HCT116 (cell line): ENCODE data around the gene SCAF4. TPM values are rescaled to one million over a fixed set of nuclear protein-coding genes. Genes with fewer than 3 reads are reported as not detected.

Experiments
- ATAC-seq: fragments of 200-7000 bp; cut with Tn5 transposase; 2 replicates; pipeline ENCODE4 v1.9.1; 2020; ENCODE audit warnings: mild to moderate bottlenecking, moderate library complexity
- BruUV-seq: library from RNA; stranded (reverse); fragments of 400-500 nt; replicated peaks from 2 replicates; lab custom pipeline; 2021; lab: Mats Ljungman, UMichigan
- CTCF ChIA-PET: fragments of 300-600 bp; sonication (Branson Sonifier 250); formaldehyde crosslinking; loops from one replicate; lab custom pipeline; 2021; ENCODE audit warnings: antibody characterized with exemption; lab: Charles Lee
- POLR2A ChIA-PET: fragments of 300-600, 350-600 bp; sonication (Branson Sonifier 250); formaldehyde crosslinking; loops from one replicate; lab custom pipeline; 2021; ENCODE audit warnings: antibody characterized with exemption; lab: Charles Lee
- RAD21 ChIA-PET, 2 experiments: fragments of 300-600 bp; sonication (Branson Sonifier 250); formaldehyde crosslinking; loops; one replicate each; lab custom pipeline; 2023; ENCODE audit warnings: low total read pairs in 2 of 2; ENCODE audit not compliant: uncharacterized antibody in 2 of 2, unreplicated experiment in 2 of 2, low non-redundant PET in 1 of 2; lab: Charles Lee
- DNase-seq: peaks from one replicate; pipeline ENCODE4 v3.0.0-alpha.2; 2010; ENCODE audit warnings: low read depth, low spot score
- H2AFZ ChIP-seq: fragments of 200-600 bp; shearing (Covaris generic), sonication (generic); 2 replicates; pipeline ENCODE4 v1.6.1; 2017; ENCODE audit warnings: low read depth, mixed run types, mixed read lengths, antibody characterized with exemption, low read length; ENCODE audit not compliant: poor library complexity, severe bottlenecking
- H3K27ac ChIP-seq: 2 replicates; pipeline ENCODE4 v1.5.1; 2012; ENCODE audit warnings: low read depth, low read length
- H3K27me3 ChIP-seq: fragments of 200-600 bp; sonication (generic); 2 replicates; pipeline ENCODE4 v1.6.1; 2016; ENCODE audit warnings: mixed run types, low read length, mixed read lengths; ENCODE audit not compliant: insufficient read depth
- H3K36me3 ChIP-seq, 2 experiments: fragments of 200-500 bp in 1 of 2; fragments of 200-600 bp in 1 of 2; sonication (Bioruptor generic) in 1 of 2; sonication (generic) in 1 of 2; 2 replicates each; pipeline versions ENCODE4 v1.5.1 to v1.6.1; 2014 to 2016; ENCODE audit warnings: low read length in 2 of 2, inconsistent platforms in 1 of 2, mixed read lengths in 1 of 2, mixed run types in 1 of 2; ENCODE audit not compliant: insufficient read depth in 2 of 2, control insufficient read depth in 1 of 2
- H3K4me1 ChIP-seq, 2 experiments: fragments of 200-600 bp in 1 of 2; sonication (generic) in 1 of 2; 2 replicates each; pipeline versions ENCODE4 v1.5.1 to v1.6.1; 2012 to 2017; ENCODE audit warnings: low read length in 2 of 2, inconsistent platforms in 1 of 2, mild to moderate bottlenecking in 1 of 2, mixed read lengths in 1 of 2, mixed run types in 1 of 2, moderate library complexity in 1 of 2; ENCODE audit not compliant: insufficient read depth in 2 of 2, control insufficient read depth in 1 of 2
- H3K4me2 ChIP-seq: fragments of 200-600 bp; sonication (generic); 2 replicates; pipeline ENCODE4 v1.6.1; 2017; ENCODE audit warnings: mixed run types, low read length, mixed read lengths
- H3K4me3 ChIP-seq, 2 experiments: fragments of 200-600 bp in 1 of 2; sonication (generic) in 1 of 2; replicated peaks in 1 of 2; 2 replicates each; pipeline ENCODE4 v1.5.1; 2011 to 2016; ENCODE audit warnings: low read length in 2 of 2, control low read depth in 1 of 2, low read depth in 1 of 2, mild to moderate bottlenecking in 1 of 2, mixed read lengths in 1 of 2, mixed run types in 1 of 2
- H3K79me2 ChIP-seq: fragments of 200-600 bp; sonication (generic); 2 replicates; pipeline ENCODE4 v1.6.1; 2017; ENCODE audit warnings: mild to moderate bottlenecking, mixed run types, low read length, moderate library complexity, mixed read lengths; ENCODE audit not compliant: insufficient read depth
- H3K9ac ChIP-seq: fragments of 200-600 bp; sonication (generic); 2 replicates; pipeline ENCODE4 v1.6.1; 2016; ENCODE audit warnings: low read length, mixed read lengths
- H3K9me2 ChIP-seq: fragments of 200-600 bp; sonication (generic), shearing (Covaris generic); 2 replicates; pipeline ENCODE4 v1.6.1; 2017; ENCODE audit warnings: mixed run types, mild to moderate bottlenecking, moderate library complexity; ENCODE audit not compliant: insufficient read depth
- H3K9me3 ChIP-seq, 2 experiments: fragments of 200-500 bp in 1 of 2; fragments of 200-600 bp in 1 of 2; sonication (Bioruptor generic) in 1 of 2; sonication (generic) in 1 of 2; 2 replicates each; pipeline ENCODE4 v1.6.1; 2014 to 2017; ENCODE audit warnings: low read length in 2 of 2, mixed read lengths in 2 of 2, inconsistent platforms in 1 of 2, low read depth in 1 of 2, mild to moderate bottlenecking in 1 of 2, mixed run types in 1 of 2, moderate library complexity in 1 of 2; ENCODE audit not compliant: control insufficient read depth in 1 of 2, insufficient read depth in 1 of 2
- H4K20me1 ChIP-seq: fragments of 200-600 bp; sonication (generic), shearing (Covaris generic); 2 replicates; pipeline ENCODE4 v1.6.1; 2017; ENCODE audit warnings: mixed run types, mild to moderate bottlenecking, moderate library complexity; ENCODE audit not compliant: insufficient read depth
- CBX3 ChIP-seq: IDR thresholded peaks from 2 replicates; pipeline ENCODE4 v1.6.1; 2012; ENCODE audit warnings: low read depth
- CEBPB ChIP-seq: IDR thresholded peaks from 2 replicates; pipeline ENCODE4 v1.6.1; 2012; ENCODE audit warnings: low read depth
- EGR1 ChIP-seq: IDR thresholded peaks from 2 replicates; pipeline ENCODE4 v1.6.1; 2012; ENCODE audit warnings: low read depth
- EZH2 ChIP-seq: fragments of 200-600 bp; sonication (generic); IDR thresholded peaks from 2 replicates; pipeline ENCODE4 v1.6.1; 2017; ENCODE audit warnings: antibody characterized with exemption, mixed run types
- EZH2phosphoT487 ChIP-seq: fragments of 200-600 bp; IDR thresholded peaks from 2 replicates; pipeline ENCODE4 v1.6.1; 2018; ENCODE audit warnings: antibody characterized with exemption, borderline replicate concordance
- POLR2AphosphoS5 ChIP-seq: IDR thresholded peaks from 2 replicates; pipeline ENCODE4 v1.6.1; 2011; ENCODE audit warnings: mild to moderate bottlenecking, low read depth, low read length, moderate library complexity
- SIN3A ChIP-seq: IDR thresholded peaks from 2 replicates; pipeline ENCODE4 v1.6.1; 2012; ENCODE audit warnings: low read depth
- ZFX ChIP-seq: fragments of 450-650 bp; IDR thresholded peaks from 2 replicates; pipeline ENCODE4 v1.6.1; 2017
- ZNF274 ChIP-seq: fragments of 200-500 bp; sonication (Bioruptor generic); IDR thresholded peaks from 2 replicates; pipeline ENCODE4 v1.6.1; 2014; ENCODE audit warnings: mild to moderate bottlenecking, low read depth, low read length, inconsistent platforms
- intact Hi-C: fragments of 100-400 bp; cut with micrococcal nuclease; formaldehyde crosslinking; loops from 2 replicates; pipeline ENCODE4 v1.10.0; 2022
- total RNA-seq: library from RNA; stranded (reverse); gene quantifications from one replicate; pipeline ENCODE4 v1.2.1, GENCODE V29; 2021; ENCODE audit not compliant: unreplicated experiment
- TF ChIP-seq, protein P1 (sequence below): IDR thresholded peaks from 2 replicates; pipeline ENCODE4 v1.6.1; 2011; ENCODE audit warnings: mild to moderate bottlenecking, low read length, moderate library complexity; ENCODE audit not compliant: insufficient replicate concordance; ENCODE audit errors: extremely low read depth
- TF ChIP-seq, protein P2 (sequence below): IDR thresholded peaks from 2 replicates; pipeline ENCODE4 v1.6.1; 2012
- TF ChIP-seq, protein P3 (sequence below): IDR thresholded peaks from 2 replicates; pipeline ENCODE4 v1.6.1; 2012; ENCODE audit warnings: low read depth

The SCAF4 gene
- total RNA-seq, 1 experiment from 2014 or later, result 31.1 TPM

DNA sequence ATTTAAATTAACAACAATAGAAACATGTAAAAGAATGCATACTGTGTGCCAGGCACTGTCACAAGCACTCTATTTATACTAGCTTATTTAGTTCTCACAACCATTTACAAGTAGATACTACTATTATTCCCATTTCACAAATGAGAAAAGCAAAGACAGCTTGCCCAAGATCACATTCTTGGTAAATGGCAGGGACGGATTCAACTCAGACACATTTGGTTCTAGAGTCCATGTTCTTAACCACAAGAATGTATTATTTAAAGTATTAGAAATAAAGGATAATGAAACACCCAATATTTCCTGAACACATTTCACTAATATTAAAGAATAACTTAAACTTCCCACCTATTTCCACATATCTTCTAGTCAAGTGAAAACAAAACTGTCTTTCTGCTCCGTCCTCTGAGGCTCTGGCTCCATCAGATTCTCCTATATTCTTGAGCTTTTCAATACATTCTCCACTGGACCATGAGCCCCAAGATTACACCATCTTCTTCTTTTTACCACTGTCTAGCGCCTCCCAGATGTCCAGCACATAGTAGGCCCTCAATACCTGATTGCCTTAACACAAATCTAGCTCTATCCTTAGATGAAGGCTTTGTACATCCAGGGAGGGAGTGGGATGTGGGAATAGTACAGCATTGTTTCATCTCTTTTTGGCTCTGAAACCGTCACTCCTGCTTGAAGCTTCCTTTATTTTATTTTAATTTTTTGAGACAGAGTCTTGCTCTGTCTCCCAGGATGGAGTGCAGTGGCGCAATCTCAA lies 43.1 kb downstream of the SCAF4 start:
- ChIA-PET RAD21 (no interaction called here), CTCF (no interaction called here), POLR2A (no interaction called here)
- Histone ChIP-seq H3K79me2 (peaks cover 25% of the 10 kb centered on the region), H3K4me3 (no peak overlapping the region), H3K27ac (no peak overlapping the region), H2AFZ (no peak overlapping the region), H3K9me3 (no peaks in the 10 kb centered on the region), H3K27me3 (no peaks in the 10 kb centered on the region), H3K9ac (no peak overlapping the region), H3K36me3 (peaks cover 55 to 66% of the 10 kb centered on the region in 2 experiments), H3K4me2 (no peak overlapping the region), H4K20me1 (peaks cover 5% of the 10 kb centered on the region; the same call in 1 of the 2 replicates), H3K4me1 (no peaks in the 10 kb centered on the region), H3K9me2 (no peaks in the 10 kb centered on the region)
- ATAC-seq (no peak), DNase-seq (no peak)
- TF ChIP-seq CEBPB, result no peak
- TF ChIP-seq EGR1, result no peak
- TF ChIP-seq CBX3, result no peak
- TF ChIP-seq, protein P1, sequence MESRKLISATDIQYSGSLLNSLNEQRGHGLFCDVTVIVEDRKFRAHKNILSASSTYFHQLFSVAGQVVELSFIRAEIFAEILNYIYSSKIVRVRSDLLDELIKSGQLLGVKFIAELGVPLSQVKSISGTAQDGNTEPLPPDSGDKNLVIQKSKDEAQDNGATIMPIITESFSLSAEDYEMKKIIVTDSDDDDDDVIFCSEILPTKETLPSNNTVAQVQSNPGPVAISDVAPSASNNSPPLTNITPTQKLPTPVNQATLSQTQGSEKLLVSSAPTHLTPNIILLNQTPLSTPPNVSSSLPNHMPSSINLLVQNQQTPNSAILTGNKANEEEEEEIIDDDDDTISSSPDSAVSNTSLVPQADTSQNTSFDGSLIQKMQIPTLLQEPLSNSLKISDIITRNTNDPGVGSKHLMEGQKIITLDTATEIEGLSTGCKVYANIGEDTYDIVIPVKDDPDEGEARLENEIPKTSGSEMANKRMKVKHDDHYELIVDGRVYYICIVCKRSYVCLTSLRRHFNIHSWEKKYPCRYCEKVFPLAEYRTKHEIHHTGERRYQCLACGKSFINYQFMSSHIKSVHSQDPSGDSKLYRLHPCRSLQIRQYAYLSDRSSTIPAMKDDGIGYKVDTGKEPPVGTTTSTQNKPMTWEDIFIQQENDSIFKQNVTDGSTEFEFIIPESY, result no peak
- TF ChIP-seq, protein P2, sequence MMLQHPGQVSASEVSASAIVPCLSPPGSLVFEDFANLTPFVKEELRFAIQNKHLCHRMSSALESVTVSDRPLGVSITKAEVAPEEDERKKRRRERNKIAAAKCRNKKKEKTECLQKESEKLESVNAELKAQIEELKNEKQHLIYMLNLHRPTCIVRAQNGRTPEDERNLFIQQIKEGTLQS, result no peak
- TF ChIP-seq ZNF274, result no peak
- TF ChIP-seq SIN3A, result no peak
- no peak for TF ChIP-seq ZFX
- TF ChIP-seq EZH2, result no peak
- no peak for TF ChIP-seq POLR2AphosphoS5
- TF ChIP-seq, protein P3, sequence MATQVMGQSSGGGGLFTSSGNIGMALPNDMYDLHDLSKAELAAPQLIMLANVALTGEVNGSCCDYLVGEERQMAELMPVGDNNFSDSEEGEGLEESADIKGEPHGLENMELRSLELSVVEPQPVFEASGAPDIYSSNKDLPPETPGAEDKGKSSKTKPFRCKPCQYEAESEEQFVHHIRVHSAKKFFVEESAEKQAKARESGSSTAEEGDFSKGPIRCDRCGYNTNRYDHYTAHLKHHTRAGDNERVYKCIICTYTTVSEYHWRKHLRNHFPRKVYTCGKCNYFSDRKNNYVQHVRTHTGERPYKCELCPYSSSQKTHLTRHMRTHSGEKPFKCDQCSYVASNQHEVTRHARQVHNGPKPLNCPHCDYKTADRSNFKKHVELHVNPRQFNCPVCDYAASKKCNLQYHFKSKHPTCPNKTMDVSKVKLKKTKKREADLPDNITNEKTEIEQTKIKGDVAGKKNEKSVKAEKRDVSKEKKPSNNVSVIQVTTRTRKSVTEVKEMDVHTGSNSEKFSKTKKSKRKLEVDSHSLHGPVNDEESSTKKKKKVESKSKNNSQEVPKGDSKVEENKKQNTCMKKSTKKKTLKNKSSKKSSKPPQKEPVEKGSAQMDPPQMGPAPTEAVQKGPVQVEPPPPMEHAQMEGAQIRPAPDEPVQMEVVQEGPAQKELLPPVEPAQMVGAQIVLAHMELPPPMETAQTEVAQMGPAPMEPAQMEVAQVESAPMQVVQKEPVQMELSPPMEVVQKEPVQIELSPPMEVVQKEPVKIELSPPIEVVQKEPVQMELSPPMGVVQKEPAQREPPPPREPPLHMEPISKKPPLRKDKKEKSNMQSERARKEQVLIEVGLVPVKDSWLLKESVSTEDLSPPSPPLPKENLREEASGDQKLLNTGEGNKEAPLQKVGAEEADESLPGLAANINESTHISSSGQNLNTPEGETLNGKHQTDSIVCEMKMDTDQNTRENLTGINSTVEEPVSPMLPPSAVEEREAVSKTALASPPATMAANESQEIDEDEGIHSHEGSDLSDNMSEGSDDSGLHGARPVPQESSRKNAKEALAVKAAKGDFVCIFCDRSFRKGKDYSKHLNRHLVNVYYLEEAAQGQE, result no peak
- no peak for TF ChIP-seq EZH2phosphoT487
- BruUV-seq, result no TSS peak
- intact Hi-C loops, result no loop called here
